SK-N-MC (cell line): Measurements from ENCODE around the gene EEF2K.
A peak's percentile ranks its signal among the peaks of the same experiment; 100 is the strongest.
"Not testable (repeated sequence)": the region's sequence is repeated elsewhere in the genome, so short reads cannot be mapped to it uniquely, and the experiment has no call there.

ENCODE experiments used
- DNase-seq: peaks from one replicate; pipeline ENCODE4 v3.0.0-alpha.2; 2011; ENCODE audit warnings: low read depth, low spot score
- H3K27ac ChIP-seq: fragments of 200-600 bp; sonication (generic); 2 replicates; pipeline ENCODE4 v1.5.1; 2016; ENCODE audit warnings: mixed run types
- H3K36me3 ChIP-seq: fragments of 200-600 bp; sonication (generic); 2 replicates; pipeline ENCODE4 v1.6.1; 2017; ENCODE audit warnings: antibody characterized with exemption, low read length, mixed read lengths; ENCODE audit not compliant: insufficient read depth
- H3K4me3 ChIP-seq: fragments of 200-600 bp; sonication (generic); 2 replicates; pipeline ENCODE4 v1.5.1; 2016
- H3K9ac ChIP-seq: fragments of 200-600 bp; sonication (generic); 2 replicates; pipeline ENCODE4 v1.8.0; 2017; ENCODE audit warnings: mixed run types, mixed read lengths; ENCODE audit not compliant: insufficient read length
- H3K9me3 ChIP-seq: fragments of 200-600 bp; sonication (generic); 2 replicates; pipeline ENCODE4 v1.6.1; 2017; ENCODE audit warnings: low read depth, mild to moderate bottlenecking, antibody characterized with exemption, low read length, moderate library complexity, mixed read lengths
- EZH2 ChIP-seq: fragments of 200-600 bp; sonication (generic); IDR thresholded peaks from one replicate; pipeline ENCODE4 v1.6.1; 2017; ENCODE audit warnings: antibody characterized with exemption
- FOXP2 ChIP-seq: optimal IDR thresholded peaks from 2 replicates; pipeline ENCODE3; 2011; ENCODE audit warnings: mild to moderate bottlenecking, moderate library complexity; ENCODE audit not compliant: insufficient read depth; ENCODE audit errors: extremely low read length, control extremely low read depth
- POLR2AphosphoS5 ChIP-seq: IDR thresholded peaks from 2 replicates; pipeline ENCODE4 v1.6.1; 2012; ENCODE audit warnings: mild to moderate bottlenecking, low read depth, low read length, borderline replicate concordance

Gene EEF2K

DNA sequence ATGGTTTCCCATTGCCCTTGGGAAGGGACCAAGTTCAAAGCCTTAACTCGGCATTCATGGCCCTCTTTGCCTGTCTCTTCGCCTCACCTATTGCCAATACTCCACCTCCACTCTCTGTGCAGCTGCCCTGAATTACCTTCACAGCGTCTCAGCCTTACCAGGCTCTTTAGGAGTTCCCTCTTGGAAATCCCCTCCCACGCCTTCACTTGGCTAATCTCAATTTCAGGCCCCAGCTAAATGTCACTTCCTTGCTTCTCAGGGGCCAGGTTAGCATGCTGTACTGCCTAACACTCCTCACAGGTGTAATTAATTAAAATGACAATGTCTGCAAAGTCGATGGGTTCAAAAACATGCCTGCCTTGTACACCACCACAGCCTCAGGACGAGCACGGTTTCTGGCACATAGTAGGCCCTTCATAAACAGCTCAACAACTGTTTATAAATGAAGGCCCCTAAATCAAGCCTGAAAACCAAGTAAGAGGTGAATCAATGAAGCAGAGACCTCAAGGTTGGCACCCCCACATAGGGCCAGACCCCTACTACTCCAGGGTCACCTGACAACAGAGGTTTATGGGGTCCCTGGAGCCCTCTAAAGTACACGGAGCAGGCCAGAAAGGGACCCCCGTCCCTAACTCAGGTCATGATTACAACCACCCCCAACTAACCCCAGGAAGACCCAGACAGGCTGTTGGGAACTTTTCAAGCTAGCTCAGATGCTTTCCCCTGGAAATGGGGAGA lies 11.2 kb upstream of the EEF2K start:
- Histone ChIP-seq H3K9me3 (no peaks in the 10 kb centered on the region), H3K36me3 (no peaks in the 10 kb centered on the region), H3K9ac (no peak overlapping the region), H3K4me3 (peak overlapping the region; percentile 84), H3K27ac (peak overlapping the region; percentile 35; the same call in 1 of the 2 replicates)
- no peak for DNase-seq
- no peak for TF ChIP-seq FOXP2
- no peak for TF ChIP-seq EZH2
- no peak for TF ChIP-seq POLR2AphosphoS5

DNA sequence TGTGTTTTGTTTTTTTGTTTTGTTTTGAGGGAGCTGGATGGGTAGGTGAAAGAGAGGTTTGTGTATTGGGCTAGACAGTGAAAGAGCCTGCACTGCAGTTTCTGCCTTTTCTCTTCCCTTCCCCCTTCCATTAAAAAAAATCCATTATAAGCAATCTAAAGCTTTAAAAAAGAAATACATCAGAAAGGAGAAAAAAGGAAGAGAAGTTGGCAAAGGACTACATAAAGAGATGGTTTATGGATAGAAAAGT lies 10.7 kb upstream of the EEF2K start:
- Histone ChIP-seq H3K9ac (no peak overlapping the region), H3K9me3 (no peaks in the 10 kb centered on the region), H3K4me3 (peak overlapping the region; percentile 84), H3K36me3 (no peaks in the 10 kb centered on the region), H3K27ac (peak overlapping the region; percentile 35; the same call in 1 of the 2 replicates)
- no peak for TF ChIP-seq FOXP2
- no peak for TF ChIP-seq POLR2AphosphoS5
- no peak for TF ChIP-seq EZH2
- no peak for DNase-seq

- Histone ChIP-seq H3K4me3 (peak overlapping the region; percentile 84), H3K9me3 (no peaks in the 10 kb centered on the region), H3K27ac (no peak overlapping the region; the same call in 1 of the 2 replicates), H3K36me3 (no peaks in the 10 kb centered on the region), H3K9ac (peak overlapping the region; percentile 77)
- no peak for TF ChIP-seq FOXP2
- peak; percentile 57 for TF ChIP-seq POLR2AphosphoS5
- TF ChIP-seq EZH2 = no peak
- peak; percentile 83 for DNase-seq
These were observed 10.2 kb upstream of the EEF2K start for GRCh38 chr16:22195695-22196558.

DNA sequence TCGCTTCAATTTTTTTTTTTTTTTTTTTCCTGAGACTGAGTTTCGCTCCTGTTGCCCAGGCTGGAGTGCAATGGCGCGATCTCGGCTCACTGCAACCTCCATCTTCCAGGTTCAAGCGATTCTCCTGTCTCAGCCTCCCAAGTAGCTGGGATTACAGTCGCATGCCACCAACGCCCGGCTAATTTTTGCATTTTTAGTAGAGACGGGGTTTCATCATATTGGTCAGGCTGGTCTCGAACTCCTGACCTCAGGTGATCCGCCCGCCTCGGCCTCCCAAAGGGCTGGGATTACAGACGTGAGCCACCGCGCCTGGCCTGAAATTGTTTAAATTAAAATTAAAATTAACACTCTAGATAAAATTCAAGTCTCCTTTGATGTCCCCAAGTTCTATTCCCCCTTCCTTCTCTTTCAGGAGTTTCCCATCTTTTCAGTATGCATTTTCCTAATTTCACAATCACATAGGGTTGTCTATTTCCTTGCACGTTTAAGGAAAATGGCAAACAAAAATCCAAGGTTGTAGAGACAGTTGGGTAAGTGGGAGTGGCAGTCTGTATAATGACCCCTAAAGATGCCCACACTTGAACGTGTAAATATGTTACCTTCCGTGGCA lies 9.4 kb upstream of the EEF2K start:
- peak overlapping the region; percentile 84 for H3K4me3 ChIP-seq
- not testable (repeated sequence) for H3K36me3 ChIP-seq, H3K9me3 ChIP-seq, H3K27ac ChIP-seq, DNase-seq, H3K9ac ChIP-seq

DNA sequence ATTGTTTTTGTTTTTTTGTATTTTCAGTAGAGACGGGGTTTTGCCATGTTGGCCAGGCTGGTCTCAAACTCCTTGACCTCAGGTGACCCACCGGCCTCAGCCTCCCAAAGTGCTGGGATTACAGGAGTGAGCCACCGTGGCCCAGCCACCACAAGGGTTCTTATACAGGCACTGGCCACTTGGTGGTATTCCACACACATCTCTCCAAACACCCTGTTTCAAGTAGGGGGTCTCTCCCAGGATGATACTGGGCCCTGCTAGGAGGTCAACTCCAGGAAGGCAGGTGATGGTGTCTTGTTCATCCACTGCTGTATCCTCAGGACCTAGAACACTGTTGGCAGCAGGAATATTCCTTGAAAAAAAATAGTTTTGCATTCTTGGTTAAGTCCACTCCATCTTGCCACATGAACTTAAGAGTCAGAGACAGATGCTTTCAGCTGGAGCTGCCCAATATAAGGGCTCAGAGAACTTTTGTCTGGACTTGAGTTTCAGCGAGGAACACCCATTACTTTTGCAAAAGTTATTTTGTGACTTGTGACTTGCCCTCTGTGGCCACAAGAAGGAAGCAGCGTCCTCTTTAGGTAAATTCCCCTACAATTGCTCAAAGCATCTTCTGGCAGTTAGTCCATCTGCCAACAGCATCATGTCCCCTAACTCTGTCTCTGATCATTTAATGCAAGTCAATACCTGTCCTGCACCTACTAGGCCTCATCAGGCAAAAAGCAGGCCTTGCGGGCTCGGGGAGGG lies 7.4 kb upstream of the EEF2K start:
- Histone ChIP-seq H3K9ac (no peak overlapping the region), H3K9me3 (no peaks in the 10 kb centered on the region), H3K4me3 (no peak overlapping the region), H3K36me3 (no peaks in the 10 kb centered on the region), H3K27ac (no peak overlapping the region)
- TF ChIP-seq POLR2AphosphoS5 (no peak), FOXP2 (no peak), EZH2 (no peak)
- DNase-seq = no peak

GRCh38 chr16:22202261-22202637 lies 3.8 kb upstream of the EEF2K start:
- Histone ChIP-seq H3K4me3 (no peak overlapping the region), H3K27ac (no peak overlapping the region), H3K9me3 (no peaks in the 10 kb centered on the region), H3K36me3 (no peaks in the 10 kb centered on the region), H3K9ac (no peak overlapping the region)
- DNase-seq = no peak
- TF ChIP-seq POLR2AphosphoS5 (no peak), EZH2 (no peak), FOXP2 (no peak)

GRCh38 chr16:22203091-22203490 lies 3.0 kb upstream of the EEF2K start:
- Histone ChIP-seq H3K36me3 (no peaks in the 10 kb centered on the region), H3K9ac (no peak overlapping the region), H3K9me3 (no peaks in the 10 kb centered on the region), H3K27ac (no peak overlapping the region), H3K4me3 (no peak overlapping the region)
- DNase-seq = no peak
- TF ChIP-seq FOXP2 (no peak), POLR2AphosphoS5 (no peak), EZH2 (no peak)

- DNase-seq = no peak
- no peak overlapping the region for H3K9ac ChIP-seq
- no peaks in the 10 kb centered on the region for H3K36me3 ChIP-seq
- TF ChIP-seq EZH2 (no peak), POLR2AphosphoS5 (no peak), FOXP2 (no peak)
- H3K27ac ChIP-seq = no peak overlapping the region
- no peaks in the 10 kb centered on the region for H3K9me3 ChIP-seq
- no peak overlapping the region for H3K4me3 ChIP-seq
These were observed 1.9 kb upstream of the EEF2K start for GRCh38 chr16:22204091-22204655.

DNA sequence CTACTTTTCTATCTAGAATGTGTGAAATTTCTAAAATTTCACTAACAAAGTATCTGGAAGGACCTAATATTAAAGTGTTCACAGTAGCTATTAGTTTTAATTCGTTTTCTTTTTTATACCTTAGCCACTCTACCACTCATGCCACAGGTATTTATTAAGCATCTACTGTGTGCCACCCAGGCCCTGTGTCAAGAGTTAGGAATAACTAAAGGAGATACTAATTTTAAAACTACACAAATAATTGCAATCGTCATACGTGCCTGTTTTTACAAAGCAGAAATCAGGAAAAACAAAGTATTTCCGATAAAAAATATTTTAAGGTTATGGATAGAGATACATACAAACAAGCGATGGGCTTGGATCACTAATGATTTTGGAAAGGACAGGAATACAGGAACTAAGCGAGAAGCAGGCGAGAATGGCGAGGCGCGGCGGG lies 483 bp upstream of the EEF2K start:
- TF ChIP-seq FOXP2 = no peak
- TF ChIP-seq EZH2 = no peak
- no peak for TF ChIP-seq POLR2AphosphoS5
- Histone ChIP-seq H3K27ac (no peak overlapping the region), H3K4me3 (peak overlapping the region; percentile 97), H3K9ac (no peak overlapping the region), H3K9me3 (no peaks in the 10 kb centered on the region), H3K36me3 (no peaks in the 10 kb centered on the region; the same call in 1 of the 2 replicates)
- no peak for DNase-seq
